ENCODE results near the gene TRIM59.

Gene TRIM59

DNA sequence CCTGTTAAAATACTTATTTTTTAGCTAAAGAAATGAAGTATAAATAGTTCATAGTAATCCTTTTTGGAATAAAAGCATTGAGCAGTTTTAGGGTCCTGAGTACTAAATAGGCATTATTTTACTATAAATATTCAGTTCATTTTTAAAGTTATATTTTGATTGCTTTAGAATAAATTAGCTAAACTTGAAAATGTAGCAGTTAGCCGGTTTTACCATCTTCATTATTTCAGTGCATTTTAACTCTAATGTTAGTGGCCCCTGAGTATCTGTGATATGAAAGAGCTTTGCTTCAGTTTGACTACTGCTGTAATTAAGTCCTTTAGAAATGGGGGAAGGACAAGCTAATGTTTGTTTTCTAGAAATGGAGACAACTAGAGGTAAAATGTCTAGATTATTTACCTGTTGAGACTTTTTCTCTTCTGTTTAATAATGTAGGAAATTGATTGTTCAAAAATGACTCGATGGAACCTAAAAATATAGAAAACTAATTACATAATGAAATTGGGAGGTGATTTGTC lies 46.5 kb downstream of the TRIM59 start:
- peak overlapping the region; percentile 96 for H3K27ac ChIP-seq
- TF ChIP-seq, protein P1, sequence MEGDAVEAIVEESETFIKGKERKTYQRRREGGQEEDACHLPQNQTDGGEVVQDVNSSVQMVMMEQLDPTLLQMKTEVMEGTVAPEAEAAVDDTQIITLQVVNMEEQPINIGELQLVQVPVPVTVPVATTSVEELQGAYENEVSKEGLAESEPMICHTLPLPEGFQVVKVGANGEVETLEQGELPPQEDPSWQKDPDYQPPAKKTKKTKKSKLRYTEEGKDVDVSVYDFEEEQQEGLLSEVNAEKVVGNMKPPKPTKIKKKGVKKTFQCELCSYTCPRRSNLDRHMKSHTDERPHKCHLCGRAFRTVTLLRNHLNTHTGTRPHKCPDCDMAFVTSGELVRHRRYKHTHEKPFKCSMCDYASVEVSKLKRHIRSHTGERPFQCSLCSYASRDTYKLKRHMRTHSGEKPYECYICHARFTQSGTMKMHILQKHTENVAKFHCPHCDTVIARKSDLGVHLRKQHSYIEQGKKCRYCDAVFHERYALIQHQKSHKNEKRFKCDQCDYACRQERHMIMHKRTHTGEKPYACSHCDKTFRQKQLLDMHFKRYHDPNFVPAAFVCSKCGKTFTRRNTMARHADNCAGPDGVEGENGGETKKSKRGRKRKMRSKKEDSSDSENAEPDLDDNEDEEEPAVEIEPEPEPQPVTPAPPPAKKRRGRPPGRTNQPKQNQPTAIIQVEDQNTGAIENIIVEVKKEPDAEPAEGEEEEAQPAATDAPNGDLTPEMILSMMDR (conservative IDR thresholded peaks at IDR 0.05), result no peak

DNA sequence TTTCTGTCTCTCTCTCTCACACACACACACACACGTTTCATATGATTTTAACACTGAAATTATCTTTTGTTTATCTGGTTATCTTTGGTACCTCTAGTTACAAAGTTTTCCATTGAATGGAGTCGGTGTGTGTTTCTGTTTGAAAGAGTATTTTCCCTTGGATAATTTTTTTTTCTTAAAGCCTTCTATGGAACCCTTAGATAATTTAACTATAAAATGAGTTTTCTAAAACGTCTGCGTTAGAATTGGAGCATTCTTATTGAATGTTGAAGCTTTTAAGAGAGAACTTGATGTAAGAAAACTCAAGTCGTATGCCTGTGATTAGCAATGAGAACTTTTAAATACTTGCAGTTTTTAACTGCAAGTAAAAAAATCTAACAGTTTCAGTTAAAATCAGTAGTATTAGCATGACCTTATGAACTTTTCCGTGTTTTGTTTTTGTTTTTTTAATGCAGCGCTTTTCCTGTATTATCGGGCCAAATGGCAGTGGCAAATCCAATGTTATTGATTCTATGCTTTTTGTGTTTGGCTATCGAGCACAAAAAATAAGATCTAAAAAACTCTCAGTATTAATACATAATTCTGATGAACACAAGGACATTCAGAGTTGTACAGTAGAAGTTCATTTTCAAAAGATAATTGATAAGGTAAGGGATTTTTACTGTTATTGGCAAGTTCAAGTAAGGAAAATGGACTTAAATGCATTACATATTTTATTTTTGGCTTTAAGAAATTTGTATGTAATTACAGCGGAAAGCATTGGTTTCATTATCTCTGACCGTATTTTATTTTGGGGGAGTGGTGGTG lies 47.2 kb downstream of the TRIM59 start:
- peak overlapping the region; percentile 96 for H3K27ac ChIP-seq
- TF ChIP-seq, protein P1 (conservative IDR thresholded peaks at IDR 0.05), result no peak

DNA sequence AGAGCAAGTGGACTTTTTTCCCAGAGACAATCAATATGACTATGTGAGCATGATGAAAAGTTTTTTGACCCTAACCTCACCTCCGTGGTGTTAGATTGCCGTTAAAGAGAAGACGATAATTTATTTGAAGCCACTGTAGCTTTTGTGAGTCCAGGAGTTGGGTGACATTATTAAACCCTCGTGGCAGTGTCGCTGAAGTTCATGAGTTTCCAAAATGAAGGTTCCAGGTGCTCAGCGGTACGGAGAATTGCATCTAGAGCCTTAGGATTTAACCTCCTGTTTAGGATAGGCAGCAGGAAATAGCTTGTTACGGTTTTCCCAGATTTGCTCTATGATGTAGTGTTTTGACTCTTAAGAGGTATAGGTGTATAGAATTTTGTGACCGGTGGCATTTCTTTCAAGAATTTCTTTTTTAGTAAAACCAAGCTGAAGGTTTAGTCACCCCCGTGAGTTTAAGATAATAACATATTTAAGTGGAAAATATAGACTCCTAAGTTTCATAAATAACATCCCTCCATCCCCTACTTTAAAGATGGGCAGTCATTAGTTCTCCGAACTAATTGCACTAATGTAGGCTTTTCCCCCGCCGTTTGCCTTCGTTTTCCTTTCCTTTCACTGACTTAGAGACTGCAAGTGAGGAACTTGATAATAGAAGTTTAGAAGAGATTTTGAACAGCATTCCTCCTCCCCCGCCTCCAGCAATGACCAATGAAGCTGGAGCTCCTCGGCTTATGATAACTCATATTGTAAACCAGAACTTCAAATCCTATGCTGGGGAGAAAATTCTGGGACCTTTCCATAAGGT lies 48.1 kb downstream of the TRIM59 start:
- H3K27ac ChIP-seq, result peak overlapping the region; percentile 96
- TF ChIP-seq, protein P1 (conservative IDR thresholded peaks at IDR 0.05), result no peak

DNA sequence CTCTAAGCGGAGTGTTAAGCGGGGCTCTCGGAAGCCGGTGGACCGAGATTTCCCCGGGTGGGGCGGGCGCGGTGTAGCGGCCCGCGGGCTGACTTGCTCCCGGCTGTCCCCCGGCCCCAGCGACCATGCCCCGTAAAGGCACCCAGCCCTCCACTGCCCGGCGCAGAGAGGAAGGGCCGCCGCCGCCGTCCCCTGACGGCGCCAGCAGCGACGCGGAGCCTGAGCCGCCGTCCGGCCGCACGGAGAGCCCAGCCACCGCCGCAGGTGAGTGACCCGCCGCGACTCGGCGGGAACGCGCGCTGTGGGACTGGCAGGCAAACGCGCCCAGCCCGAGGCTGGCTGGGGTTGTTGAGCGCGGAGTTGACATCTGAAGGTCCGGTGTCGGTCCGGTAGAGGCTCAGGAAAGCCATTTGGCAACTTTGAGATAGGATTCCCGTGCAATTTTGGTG lies 48.9 kb downstream of the TRIM59 start:
- H3K27ac ChIP-seq, result peak overlapping the region; percentile 96
- TF ChIP-seq, protein P1 (conservative IDR thresholded peaks at IDR 0.05), result no peak

DNA sequence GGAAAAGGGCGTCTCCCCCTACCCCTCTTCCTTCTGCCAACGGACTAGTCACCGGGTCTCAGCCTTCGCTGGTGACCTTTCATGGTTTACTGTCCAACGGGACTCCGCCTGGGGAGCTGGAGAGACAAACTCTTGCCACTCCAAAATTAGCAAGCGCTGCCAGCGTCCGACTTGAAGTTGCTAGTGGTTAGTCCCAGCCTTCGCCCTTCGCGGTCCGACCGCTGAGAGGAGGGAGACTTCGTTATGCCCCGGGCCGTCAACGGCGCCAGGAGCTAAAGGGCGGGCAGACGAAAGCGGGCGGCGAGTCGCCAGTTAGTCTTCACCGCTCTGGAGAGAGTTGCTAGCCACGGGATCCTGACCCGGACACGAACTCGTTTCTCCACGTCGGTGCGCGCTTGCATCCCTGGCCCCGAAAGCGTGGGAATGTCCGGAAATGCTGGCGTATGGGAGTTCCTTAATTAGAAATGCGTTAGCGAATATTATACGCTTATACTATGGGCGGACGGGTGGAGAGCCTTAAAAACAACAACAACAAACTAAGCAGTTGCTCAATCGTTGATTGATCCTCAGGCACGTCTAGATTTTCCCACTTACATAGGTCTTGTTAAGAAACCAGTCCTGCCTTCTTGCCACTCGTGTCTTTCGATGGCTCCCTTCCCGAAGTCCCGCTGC lies 49.4 kb downstream of the TRIM59 start:
- peak overlapping the region; percentile 96 for H3K27ac ChIP-seq
- TF ChIP-seq, protein P1 (conservative IDR thresholded peaks at IDR 0.05), result no peak

DNA sequence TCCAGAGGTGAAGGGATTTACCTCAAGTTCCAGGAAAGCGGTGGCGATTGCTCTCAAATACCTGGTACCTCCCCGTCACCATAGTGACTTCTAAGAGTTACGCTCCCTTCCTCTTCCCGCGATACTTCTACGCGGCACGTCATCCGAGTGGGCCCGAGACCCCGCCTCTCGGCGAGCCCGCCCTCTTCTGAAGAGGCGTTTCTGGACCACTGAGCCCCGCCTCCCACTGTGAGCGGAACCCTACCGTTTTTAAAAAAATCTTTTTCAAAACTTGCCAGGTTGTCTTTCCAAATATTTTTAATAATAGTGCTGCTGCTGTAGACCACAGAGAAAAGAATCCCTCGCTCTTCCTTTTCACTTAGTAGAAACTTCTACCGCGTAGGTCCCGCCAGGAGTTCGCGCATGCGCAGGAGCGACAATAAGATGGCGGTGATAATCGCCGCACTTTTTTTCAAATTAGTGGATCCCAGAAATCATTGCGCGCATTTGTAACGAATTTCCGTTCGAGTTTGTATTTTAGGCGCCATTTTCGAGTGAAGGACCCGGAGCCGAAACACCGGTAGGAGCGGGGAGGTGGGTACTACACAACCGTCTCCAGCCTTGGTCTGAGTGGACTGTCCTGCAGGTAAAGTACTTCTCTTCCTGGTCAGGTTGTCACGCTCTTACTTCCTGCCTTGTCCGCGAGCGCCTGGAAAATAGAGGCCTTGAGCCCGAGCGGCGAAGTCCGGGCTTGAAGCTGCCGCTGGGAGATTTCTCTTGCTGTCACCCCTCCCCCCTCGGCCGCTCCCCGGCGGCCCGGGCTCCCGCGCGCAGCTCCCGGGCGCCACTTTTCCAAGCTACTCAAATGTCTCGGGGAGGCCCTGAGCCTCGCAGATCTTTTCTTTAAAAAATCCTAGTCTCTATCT lies 50.2 kb downstream of the TRIM59 start, which contains the start of the genes IFT80 and SMC4:
IFT80 (minus strand) TSS at position 101 of the 905 bp plus-strand sequence. CDS start 14,625 bp downstream, outside the sequence.
SMC4 (plus strand) TSS at position 526 of the 905 bp plus-strand sequence. CDS start 1,177 bp downstream, outside the sequence.
- TF ChIP-seq, protein P1 (conservative IDR thresholded peaks at IDR 0.05), result no peak

More for the DNA sequence above, 50.2 kb downstream of the TRIM59 start, which contains the start of the genes IFT80 and SMC4:
- peak within 1 kb of the TSS; percentile 96 for H3K27ac ChIP-seq
